GM19240 (cell line): ENCODE results near the gene NTSR2.

Experiments
- DNase-seq: peaks from one replicate; pipeline ENCODE4 v3.0.0; 2011; ENCODE audit warnings: low spot score; ENCODE audit not compliant: insufficient read length

NTSR2 gene

DNA sequence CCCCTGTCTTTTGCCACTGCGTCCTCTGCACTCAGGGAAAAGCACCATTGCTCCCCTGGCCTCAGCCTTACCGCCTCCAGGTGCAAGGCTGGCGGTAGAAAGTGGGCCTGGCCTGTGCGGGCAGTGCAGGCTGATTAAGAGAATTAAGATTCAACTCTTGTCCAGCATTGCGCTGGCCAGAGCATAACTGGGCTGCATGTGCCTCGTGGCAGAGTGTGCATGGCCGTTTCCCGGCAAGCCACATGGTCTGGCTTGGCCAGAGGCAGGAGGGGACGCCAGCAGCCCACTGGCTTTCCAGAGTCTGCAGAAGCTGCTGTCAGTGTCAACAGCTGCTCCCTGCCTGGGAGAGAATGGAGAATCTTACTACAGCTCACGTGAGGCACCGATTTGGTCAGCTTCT is 12.3 kb downstream of the NTSR2 start:
- DNase-seq: no peak

DNA sequence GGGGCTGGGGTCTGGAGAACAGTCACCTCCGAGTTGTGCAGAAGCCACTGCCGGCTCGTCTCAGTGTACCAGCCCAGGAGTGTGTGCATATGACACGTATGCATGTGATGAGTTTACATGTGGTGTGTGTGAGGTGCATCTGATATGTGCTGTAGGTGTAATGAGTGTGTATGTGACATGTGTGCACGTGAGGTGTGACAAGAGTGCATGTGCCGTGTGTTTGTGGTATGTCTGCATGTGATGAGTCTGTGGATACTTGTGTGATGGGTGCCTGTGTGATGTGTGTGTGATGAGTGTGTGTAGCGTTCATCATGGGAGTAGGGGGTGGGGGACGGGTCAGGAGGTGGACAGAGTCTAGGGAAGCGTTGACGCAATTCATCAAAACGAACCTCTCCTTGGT is 12.8 kb downstream of the NTSR2 start:
- DNase-seq: no peak

DNA sequence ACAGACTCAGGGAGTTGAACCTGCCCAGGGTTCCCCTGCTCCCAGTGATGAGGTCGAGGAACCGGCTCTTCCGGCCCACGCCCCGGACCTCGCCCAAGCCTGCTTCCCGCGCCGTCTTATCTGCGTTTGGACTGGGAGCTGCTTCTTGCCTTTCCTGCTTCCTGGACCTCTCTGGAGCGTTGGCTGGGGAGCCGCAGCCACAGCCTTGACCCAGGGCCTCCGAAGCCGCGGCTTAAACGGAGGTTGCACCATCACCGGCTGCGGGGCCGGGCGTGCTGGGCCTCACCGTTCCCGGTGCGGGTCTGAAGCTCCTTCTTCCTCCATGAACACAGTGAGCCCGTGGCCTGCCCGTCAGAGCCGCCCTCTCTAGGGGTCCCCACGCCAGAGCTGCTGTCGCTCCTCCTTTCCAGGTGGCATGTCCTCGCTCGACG is 13.3 kb downstream of the NTSR2 start:
- no peak for DNase-seq

DNA sequence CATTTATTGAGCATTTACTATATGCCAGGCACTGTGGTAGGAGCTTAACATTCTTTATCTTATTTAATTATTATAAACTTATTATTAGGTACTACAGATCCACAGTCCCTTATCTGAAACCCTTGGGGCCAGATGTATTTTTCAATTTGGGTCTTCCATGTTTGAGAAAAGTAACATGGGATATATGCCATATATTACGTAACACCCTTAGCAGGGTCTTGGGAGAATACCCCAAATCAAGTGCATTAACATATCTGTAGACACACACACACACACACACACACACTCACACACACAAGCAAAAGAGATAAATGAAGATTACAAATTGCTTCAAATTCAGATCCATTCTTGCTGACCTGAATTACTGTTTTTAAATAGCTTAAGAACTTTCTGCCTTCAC is 13.7 kb downstream of the NTSR2 start:
- DNase-seq: no peak

DNA sequence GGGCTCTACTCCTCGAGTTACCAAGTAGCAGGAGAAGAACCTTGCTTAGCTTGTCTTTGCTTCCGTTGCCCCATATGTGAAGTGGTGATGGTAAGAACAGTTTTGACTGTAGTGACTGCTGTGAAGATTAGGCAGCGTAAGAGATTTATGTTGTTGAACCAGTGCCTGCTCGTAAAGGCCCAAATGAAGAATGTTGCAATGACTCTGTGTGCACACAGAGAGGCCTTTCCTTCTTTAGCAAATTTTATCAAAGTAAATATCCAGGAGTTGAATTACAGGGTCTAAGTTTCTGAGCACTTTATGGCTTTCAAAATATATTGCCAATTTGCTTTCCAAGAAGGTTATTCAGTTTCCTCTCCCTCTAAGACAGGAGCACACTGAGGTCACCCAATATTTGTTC is 14.5 kb downstream of the NTSR2 start:
- DNase-seq: no peak

DNA sequence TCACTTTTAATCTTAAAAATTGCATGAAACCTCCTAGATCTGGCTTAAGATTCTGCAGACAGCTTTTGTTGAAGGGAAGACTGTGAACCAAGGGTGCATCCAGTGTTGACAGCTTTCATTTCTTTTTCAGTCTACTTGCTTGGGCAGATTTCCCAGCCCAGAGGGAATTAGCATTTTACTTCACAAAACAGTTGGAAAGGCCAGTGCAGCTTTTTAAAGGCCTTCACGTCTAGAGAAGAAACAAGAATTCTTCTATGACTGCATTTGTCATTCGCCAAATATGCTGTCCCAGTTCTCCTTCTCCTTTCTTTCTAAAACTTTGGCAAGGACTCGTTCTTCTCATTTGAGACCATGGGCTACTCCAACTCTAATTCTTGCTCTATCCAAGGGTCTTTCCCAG is 17.4 kb downstream of the NTSR2 start:
- no peak for DNase-seq

DNA sequence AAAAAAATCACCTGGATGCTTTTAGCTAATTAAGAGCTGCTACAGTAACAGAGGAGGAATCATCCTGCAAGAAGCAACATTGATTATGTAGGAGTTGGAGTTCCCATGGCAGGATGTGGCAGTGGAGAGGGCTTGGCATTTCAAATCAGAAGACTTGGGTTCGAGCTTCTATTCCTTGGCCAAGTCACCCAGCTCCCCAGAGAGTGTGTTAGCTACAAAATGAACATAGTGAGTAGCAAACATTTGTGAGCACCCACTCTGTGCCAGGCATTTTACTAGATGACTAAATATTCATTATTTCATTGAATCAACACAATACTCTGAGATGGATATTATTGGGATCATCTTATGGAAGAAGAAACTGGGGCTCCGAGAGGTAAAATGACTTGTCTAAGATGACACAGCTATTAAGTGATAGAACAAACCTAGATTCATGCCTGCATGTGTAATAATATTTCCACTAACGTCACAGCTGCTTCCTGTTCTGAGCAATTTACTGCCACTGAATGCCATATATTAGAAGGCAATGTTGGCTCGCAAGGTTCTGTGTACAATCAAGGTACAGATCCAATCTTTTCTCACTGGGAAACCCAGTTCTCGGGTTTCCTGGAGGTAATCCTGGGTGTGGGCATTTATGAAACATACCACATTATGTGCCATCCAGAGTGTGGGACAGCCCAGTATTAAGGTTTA is 18.0 kb downstream of the NTSR2 start:
- DNase-seq: no peak

DNA sequence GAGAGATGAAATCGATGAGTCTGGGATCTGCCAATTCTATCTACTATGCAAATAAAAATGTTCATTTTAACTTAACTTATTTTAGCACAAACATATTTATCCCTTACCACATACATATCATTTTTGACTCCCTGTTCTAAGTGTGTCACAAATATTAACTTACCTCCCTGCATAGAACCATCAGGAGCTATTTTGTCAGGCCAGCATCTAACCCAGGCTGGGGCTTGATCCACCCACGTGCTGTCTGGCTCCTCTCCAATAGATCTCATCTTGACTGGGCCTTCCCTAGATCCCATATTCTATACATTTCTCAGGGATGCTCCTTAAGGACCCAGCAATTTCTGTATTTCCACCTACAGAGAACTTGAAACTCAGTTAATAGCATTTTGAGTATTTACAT is 20.9 kb downstream of the NTSR2 start:
- DNase-seq: no peak

DNA sequence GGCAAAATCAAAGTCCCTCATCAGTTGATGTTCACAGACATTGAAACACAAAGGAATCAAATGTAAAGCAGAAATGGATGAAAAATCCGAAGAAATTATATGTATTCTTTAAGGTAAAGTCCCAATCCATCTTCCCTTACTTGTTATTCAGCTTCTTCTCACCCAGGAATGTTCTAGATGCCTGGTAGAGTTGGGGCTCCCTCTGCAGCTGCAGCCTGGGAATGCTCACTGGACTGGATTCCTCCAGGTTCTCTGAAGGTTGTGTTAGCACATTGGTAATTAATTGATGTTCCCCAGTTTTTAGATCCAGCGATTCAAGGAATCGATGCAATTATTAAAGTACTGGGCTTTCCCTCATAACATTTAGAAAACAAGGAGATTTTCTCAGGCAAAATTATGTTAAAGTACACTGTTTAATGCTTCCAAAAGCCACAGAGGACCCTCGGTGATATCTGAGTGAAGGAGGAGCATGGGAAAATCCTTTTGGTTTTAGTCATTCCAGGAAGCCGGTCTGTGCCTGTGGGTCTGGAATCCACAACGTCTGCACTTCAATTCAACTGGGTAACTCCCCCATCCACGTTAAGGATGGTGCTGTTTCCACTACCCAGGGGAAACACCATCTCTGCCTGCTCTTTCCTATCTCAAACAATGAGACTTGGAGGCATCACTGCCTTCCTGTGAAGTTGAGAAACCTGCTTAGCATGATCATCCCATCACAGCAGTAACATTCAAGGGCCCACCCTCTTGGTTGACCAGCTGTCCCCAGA is 22.0 kb downstream of the NTSR2 start:
- no peak for DNase-seq

DNA sequence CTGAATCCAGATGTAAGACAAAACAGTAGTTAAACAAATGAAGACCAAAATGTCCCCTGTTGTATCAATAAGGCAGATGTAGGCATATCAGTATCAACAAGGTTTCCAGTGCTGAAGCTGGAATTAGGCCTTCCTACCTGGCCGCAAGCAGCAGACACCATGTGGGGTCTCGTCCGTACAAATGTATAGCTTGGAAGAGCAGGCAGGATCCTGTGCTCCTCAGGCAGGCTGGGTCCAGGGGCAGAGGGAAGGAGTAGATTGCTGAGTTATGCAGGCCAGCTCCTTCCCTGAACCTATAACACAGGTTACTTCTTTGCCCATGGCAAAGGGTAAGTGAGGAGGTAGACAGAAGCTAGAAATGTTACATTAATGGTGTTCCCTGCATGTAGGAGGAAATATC is 23.5 kb downstream of the NTSR2 start:
- no peak for DNase-seq

DNA sequence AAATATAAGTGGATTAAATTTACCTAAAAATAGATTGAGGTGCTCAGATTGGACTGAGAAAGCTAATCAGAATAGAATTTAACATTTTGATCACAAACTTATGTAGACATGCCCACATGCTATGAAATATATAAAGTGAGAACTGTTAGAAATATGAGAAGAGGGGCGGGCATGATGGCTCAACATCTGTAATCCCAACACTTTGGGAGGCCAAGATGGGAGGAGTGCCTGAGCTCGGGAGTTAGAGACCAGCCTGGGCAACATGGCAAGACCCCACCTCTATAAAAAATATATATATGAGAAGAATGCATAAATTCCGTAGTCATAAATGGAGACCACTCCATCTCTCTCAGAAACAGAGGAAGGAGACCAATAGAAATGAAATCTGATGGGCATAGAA is 25.7 kb downstream of the NTSR2 start:
- DNase-seq: no peak

DNA sequence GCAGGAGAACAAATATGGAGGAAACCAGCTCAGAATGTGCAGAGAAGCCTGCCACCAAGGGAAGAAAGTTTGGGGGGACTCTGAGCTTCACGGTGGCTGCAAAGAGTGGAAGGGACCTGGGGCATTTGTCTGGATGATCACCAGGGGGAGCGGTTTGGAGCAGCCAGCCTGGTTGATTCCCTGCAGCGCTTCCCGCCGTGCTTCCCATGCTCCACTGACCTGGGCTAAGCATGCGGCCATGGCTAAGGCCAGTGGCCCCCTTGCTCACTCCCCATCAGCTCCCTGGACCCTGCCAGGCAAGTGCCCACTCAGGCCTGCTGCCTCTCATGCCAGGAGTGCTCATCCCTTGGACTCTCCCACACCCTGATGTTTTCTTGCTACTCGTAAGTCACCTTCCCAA is 27.0 kb downstream of the NTSR2 start:
- DNase-seq: no peak

DNA sequence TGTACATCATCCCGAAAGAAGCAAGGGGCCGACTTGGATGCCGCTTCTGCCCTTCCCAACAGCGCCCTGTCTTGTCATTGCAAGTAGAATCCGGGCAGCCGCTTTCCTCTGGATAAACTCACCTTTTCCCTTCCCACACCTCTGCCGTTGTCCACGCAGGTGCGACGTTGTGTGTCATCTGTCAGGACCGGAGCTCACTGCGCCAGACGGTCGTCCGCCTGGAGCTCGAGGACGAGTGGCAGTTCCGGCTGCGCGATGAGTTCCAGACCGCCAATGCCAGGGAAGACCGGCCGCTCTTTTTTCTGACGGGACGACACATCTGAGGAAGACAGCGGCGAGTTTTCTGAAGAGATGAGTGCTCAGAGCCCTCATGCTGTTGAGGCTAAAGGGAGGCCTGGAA is 29.9 kb downstream of the NTSR2 start:
- DNase-seq: no peak

DNA sequence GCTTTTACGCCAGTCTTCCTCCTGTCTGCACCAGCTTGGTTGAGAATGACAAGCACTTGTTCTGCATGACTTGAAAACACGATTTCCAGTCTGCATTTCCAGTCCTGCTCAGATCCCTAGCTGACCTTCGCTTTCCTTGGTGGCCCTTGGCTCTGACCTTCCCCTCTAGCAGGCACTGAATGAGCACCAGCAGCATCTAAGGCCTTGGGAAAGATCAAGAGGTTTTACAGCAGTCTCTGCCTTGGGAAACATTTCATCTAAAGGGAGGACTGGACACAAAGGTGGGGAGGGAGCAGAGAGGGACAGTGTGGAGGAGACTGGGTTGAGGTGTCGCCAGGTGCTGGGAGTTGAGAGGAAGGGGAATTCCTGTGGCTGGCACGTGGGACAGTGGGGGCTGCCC is 30.5 kb downstream of the NTSR2 start:
- DNase-seq: no peak

DNA sequence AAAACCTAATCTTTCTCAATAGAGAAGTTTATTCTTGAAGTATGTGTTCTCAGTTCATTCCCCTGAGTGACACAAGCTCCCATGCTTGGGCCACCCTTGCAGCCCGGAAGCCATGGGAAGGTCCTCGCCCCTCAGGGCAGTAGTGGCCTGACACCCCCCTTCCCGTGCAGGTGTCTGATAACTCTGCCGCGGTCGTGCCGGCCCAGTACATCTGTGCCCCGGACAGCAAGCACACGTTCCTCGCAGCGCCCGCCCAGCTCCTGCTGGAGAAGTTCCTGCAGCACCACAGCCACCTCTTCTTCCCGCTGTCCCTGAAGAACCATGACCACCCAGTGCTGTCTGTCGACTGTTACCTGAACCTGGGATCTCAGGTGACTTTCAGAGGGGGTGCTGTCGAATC is 32.4 kb downstream of the NTSR2 start:
- DNase-seq: no peak

DNA sequence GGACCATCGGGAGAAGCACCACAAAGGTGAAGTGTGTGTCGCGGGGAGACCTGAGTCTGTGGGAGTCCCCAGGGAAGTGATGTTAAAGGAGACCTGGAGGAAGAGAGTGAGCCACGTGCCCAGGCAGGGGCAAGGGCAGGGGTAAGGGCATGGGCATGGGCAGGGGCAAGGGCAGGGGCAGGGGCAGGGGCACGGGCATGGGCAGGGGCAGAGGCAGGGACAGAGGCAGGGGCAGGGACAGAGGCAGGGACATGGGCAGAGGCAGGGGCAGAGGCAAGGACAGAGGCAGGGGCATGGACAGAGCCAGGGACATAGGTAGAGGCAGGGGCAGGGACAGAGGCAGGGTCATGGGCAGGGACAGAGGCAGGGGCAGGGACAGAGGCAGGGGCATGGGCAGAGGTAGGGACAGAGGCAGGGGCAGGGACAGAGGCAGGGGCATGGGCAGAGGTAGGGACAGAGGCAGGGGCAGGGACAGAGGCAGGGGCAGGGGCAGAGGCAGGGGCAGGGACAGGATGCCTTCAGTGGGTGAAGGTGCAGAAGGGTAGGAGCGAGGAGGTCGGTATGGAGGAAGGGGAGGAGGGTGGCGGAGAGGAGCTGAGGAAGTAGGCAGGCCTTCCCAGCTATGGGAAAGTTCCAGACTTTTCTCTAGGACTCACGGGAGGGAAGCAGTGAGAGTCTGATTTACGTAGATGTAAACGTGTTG is 33.3 kb downstream of the NTSR2 start:
- DNase-seq: no peak

DNA sequence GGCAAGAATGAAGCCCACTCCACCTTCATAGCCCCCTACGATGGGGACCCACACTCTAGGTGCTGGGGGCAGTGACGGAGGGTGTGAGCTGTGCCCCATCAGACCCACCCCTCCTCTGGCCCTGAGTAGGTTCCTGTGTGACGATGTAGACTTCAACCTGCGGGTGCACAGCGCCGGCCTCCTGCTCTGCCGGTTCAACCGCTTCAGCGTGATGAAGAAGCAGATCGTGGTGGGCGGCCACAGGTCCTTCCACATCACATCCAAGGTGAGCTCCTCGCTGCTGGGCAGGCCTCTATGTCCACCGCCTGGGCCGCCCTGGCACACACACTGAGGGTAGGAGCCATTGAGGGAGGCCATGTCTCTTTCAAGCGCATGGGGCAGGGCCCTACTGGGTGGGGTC is 34.9 kb downstream of the NTSR2 start:
- no peak for DNase-seq

DNA sequence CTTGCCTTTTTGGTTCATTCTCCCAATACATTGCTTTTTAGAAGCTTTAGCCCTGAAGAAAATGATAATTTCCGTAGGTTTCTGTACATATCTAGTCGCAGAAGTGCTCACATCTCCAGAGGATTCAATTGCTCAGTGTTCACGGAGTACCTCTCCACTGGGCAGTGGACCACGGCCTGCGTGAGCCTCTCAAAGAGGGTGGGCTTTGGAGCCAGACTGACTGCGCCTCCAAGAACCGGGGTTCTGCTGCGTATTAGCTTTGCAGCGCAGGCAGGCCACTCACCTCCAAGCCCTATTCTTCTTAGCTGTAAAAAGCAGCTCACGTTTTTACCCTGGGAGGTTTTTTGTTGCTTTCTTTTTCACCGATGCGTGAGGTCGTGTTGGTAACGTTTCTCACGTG is 35.4 kb downstream of the NTSR2 start:
- no peak for DNase-seq

DNA sequence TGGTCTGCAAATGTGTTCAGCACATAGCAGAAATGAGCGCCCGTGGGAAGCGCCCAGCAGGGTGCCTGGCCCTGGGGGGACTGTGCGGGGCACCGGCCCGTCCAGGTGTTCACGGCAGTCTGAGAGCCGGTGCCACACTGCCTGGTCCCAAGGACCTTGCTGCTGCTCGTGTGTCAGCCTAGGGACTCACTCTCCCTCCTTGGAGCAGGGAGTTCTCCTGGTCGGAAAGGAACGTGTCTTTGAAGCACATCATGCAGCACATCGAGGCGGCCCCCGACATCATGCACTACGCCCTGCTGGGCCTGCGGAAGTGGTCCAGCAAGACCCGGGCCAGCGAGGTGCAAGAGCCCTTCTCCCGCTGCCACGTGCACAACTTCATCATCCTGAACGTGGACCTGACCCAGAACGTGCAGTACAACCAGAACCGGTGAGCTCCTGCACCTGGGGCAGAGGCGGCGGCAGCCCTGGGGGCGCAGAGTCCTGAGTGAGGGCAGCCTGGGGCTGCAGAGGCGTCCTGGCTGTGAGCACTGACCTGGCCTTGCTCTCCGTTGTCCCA is 36.0 kb downstream of the NTSR2 start:
- DNase-seq: no peak

DNA sequence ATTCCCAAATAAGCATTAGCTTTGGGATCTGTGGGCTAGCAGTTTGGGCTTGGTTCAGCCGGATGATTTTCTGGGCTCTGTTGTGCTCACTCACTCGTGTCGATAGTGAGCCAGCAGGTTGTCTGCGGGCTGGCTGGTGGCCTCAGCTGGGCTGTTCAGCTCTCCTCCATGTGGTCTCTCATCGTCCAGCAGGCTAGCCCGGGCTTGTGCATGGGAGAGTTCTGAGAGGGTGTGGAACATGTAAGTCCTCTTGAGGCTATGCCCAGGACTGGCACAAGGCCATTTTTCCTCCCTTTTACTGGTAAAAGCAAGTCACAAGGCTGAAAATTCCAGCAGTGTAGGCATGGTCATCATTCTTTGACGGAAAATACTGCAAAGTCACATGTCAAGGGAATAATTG is 38.5 kb downstream of the NTSR2 start:
- no peak for DNase-seq

DNA sequence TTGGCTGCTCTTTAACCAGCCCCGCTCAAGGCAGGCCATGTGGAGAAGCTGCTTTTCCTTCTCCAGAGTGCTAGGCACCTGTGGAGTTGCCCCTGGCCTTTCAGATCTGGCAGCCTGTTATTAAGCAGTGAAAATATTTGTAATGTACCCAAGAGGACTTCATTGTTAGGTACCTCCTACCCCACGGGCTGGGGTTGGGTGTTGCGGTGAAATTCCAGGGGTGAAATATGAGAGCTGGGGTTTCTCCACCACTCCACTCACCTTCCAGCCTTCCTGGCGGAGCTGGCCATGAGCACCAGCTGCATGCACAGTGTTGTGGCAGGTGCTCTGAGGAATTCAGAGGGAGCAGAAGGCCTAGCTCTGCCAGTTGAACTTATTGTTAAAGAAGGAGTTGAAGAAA is 39.1 kb downstream of the NTSR2 start:
- DNase-seq: no peak

DNA sequence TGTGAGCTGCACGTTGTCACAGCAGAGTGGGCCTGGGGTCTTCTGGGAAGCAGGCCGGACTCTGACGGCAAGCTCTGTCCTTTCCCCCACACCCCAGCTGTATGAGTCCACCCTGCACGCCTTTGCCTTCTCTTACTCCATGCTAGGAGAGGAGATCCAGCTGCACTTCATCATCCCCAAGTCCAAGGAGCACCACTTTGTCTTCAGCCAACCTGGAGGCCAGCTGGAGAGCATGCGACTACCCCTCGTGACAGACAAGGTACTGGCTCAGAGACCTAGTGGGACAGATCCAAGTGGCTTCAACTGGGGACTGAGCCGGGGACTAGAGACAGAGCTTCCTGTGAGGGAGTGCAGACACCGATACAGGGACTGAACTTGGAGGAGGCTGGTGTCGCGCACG is 40.1 kb downstream of the NTSR2 start:
- no peak for DNase-seq
